ENCODE data around the gene P2RX4. TPM values are rescaled to one million over a fixed set of nuclear protein-coding genes. Genes with fewer than 3 reads are reported as not detected.

P2RX4 gene
- total and polyA plus RNA-seq, 2 of the 8 experiments (the other 6 are each of a cell fraction or from before 2014, with no cell fraction given) = 9.5 to 12.2 TPM

DNA sequence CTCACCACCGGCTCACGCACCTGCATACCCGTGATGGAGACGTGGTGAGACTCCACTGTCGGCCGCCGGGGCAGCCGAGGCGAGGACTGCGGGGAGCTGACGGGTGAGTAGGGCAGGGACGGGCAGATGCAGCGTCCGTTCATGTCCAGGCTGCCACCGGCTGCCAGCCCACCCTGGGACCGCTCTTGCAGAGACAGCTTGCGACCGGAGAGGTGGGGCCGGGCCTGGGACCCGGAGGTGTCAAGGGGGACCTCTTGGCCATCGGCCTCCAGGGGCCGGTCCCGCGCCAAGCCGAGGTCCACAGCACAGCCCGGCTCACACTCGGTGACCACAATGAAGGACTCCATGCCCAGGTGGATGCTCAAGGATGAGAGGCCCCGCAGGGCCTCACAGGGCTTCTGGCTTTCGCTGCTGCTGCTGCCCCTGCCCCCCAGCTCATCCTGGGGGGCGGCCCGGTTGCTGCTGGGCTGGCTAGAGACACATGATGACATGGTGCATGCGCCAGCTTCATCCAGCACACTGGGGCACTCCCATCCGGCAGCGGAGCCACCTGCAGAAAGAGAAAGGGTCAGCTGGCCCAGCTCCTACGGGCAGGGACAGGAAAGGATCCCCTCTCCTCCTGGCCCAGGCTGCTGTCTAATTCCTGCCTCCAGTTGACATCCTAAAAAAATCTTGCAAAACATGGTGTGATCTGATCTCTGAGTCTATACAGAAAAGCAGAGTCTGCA, 64.3 kb downstream of the P2RX4 start:
- Histone ChIP-seq H3K9ac (replicated peaks in 1 of 4; ENCODE audit: extremely low read depth in 1 of 4, low read depth in 3 of 4, low read length in 3 of 4) (no peak overlapping the region), H2BK5ac (ENCODE audit: low read depth, low read length) (no peak overlapping the region), H3K23ac (ENCODE audit: insufficient read length) (no peak overlapping the region), H3K4me2 (ENCODE audit: insufficient read depth in 1 of 2, low read depth in 2 of 2, low read length in 2 of 2) (no peak overlapping the region), H3K4me3 (ENCODE audit: extremely low read depth in 1 of 4, insufficient read depth in 2 of 4, low read depth in 3 of 4, low read length in 4 of 4) (no peak overlapping the region), H3K36me3 (ENCODE audit: control insufficient read depth in 2 of 4, insufficient read depth in 4 of 4, low read length in 3 of 4) (peaks cover 0 to 13% (median 3%) of the 10 kb centered on the region in 4 experiments; a peak in 5 of 8 replicates), H2BK15ac (ENCODE audit: low read length) (no peak overlapping the region), H2BK12ac (ENCODE audit: low read depth, low read length) (no peak overlapping the region), H2BK20ac (ENCODE audit: low read length) (no peak overlapping the region), H3K18ac (ENCODE audit: extremely low read depth, low read length) (no peak overlapping the region), H3K23me2 (ENCODE audit: low read depth, low read length) (no peaks in the 10 kb centered on the region), H4K5ac (ENCODE audit: insufficient read length, low read depth, low read length) (no peak overlapping the region), H3K27me3 (replicated peaks in 1 of 4; ENCODE audit: control insufficient read depth in 3 of 4, extremely low read depth in 1 of 4, insufficient read depth in 3 of 4, low read length in 3 of 4) (no peaks in the 10 kb centered on the region), H3K79me2 (ENCODE audit: control insufficient read depth in 1 of 2, insufficient read depth in 2 of 2, low read length in 2 of 2) (no peaks in the 10 kb centered on the region; a peak in 1 of 4 replicates), H3K56ac (replicated peaks; ENCODE audit: insufficient read length, low read depth, low read length) (no peak overlapping the region), H3K27ac (ENCODE audit: low read depth, low read length) (no peak overlapping the region), H4K91ac (replicated peaks; ENCODE audit: insufficient read length, low read length) (no peak overlapping the region), H3K14ac (ENCODE audit: insufficient read length) (no peak overlapping the region), H3K4me1 (replicated peaks in 1 of 4; ENCODE audit: control insufficient read depth in 3 of 4, insufficient read depth in 4 of 4, low read length in 3 of 4) (peaks cover 0 to 3% (median 0%) of the 10 kb centered on the region in 4 experiments; a peak in 1 of 7 replicates), H2BK120ac (replicated peaks; ENCODE audit: low read depth, low read length) (no peak overlapping the region), H4K8ac (ENCODE audit: extremely low read depth, insufficient read depth, low read length) (no peak overlapping the region), H2AK5ac (ENCODE audit: low read depth, low read length) (no peak overlapping the region), H3K79me1 (ENCODE audit: low read depth, low read length) (no peaks in the 10 kb centered on the region), H4K20me1 (replicated peaks in 1 of 2; ENCODE audit: control insufficient read depth in 1 of 2, insufficient read depth in 2 of 2, low read length in 2 of 2) (peaks cover 0 to 6% of the 10 kb centered on the region in 2 experiments), H3K4ac (replicated peaks; ENCODE audit: insufficient read length, low read depth, low read length) (no peak overlapping the region), H2AFZ (ENCODE audit: low read length) (no peak overlapping the region), H3K9me3 (ENCODE audit: insufficient read depth in 2 of 2, low read depth in 1 of 2, low read length in 1 of 2) (no peaks in the 10 kb centered on the region)
- CTCF ChIA-PET (ENCODE audit: partially characterized antibody) = interaction anchor here (0.6 kb wide), 1 partner anchor 906 kb away, joined by 3 read pairs; no protein-coding TSS in a partner anchor
- POLR2A ChIA-PET (ENCODE audit: partially characterized antibody) = interaction anchor here (1.3 kb wide), 1 partner anchor 12 kb away, joined by 3 read pairs; no protein-coding TSS in a partner anchor
- WGBS, 2 experiments (ENCODE audit: extremely low coverage in 1 of 2, insufficient coverage in 1 of 2, insufficient read length in 1 of 2, insufficient replicate concordance in 2 of 2, low coverage in 1 of 2, low lambda C conversion rate in 2 of 2, missing lambda C conversion rate in 1 of 2) = 93% methylated on average over 22 of the region's 35 CpGs; no CpG with 5 or more reads in 1 of the 2 experiments
- FAIRE-seq = no peak
- no peak for DNase-seq (ENCODE audit: low read depth in 1 of 2, low spot score in 2 of 2)
- no peak for TF ChIP-seq TAF1 (IDR thresholded peaks at IDR 0.05; ENCODE audit: low read depth, low read length)
- no peak for TF ChIP-seq KDM5A (IDR thresholded peaks at IDR 0.05; ENCODE audit: low read length)
- no peak for TF ChIP-seq RBBP5 (IDR thresholded peaks at IDR 0.05; ENCODE audit: borderline replicate concordance, low read depth, low read length)
- TF ChIP-seq SP1 (IDR thresholded peaks at IDR 0.05; ENCODE audit: low read depth, low read length) = no peak
- TF ChIP-seq, protein P1, sequence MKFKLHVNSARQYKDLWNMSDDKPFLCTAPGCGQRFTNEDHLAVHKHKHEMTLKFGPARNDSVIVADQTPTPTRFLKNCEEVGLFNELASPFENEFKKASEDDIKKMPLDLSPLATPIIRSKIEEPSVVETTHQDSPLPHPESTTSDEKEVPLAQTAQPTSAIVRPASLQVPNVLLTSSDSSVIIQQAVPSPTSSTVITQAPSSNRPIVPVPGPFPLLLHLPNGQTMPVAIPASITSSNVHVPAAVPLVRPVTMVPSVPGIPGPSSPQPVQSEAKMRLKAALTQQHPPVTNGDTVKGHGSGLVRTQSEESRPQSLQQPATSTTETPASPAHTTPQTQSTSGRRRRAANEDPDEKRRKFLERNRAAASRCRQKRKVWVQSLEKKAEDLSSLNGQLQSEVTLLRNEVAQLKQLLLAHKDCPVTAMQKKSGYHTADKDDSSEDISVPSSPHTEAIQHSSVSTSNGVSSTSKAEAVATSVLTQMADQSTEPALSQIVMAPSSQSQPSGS (IDR thresholded peaks at IDR 0.05; ENCODE audit: low read length) = no peak
- TF ChIP-seq SUZ12 (IDR thresholded peaks at IDR 0.05; ENCODE audit: low read length) = no peak
- no peak for TF ChIP-seq EZH2 (IDR thresholded peaks at IDR 0.05; ENCODE audit: low read depth, low read length, severe bottlenecking)
- TF ChIP-seq SIRT6 (IDR thresholded peaks at IDR 0.05; ENCODE audit: low read length) = no peak
- no peak for TF ChIP-seq BACH1 (IDR thresholded peaks at IDR 0.05; ENCODE audit: low read length)
- no peak for TF ChIP-seq YY1 (IDR thresholded peaks at IDR 0.05; ENCODE audit: low read depth, low read length)
- TF ChIP-seq POLR2A (IDR thresholded peaks at IDR 0.05; ENCODE audit: control extremely low read depth in 1 of 2, low read depth in 2 of 2, low read length in 2 of 2) = no peak
- TF ChIP-seq RNF2 (IDR thresholded peaks at IDR 0.05; ENCODE audit: borderline replicate concordance, low read depth, low read length, missing control alignments, poor library complexity, severe bottlenecking) = no peak
